Panc1 (cell line): Measurements from ENCODE around the gene OR9G1.

Experiments used
- CTCF ChIP-seq: fragments of 450-650 bp; IDR thresholded peaks from 2 replicates; pipeline ENCODE4 v1.5.1; 2017; ENCODE audit warnings: mild to moderate bottlenecking
- POLR2AphosphoS5 ChIP-seq: IDR thresholded peaks from 2 replicates; pipeline ENCODE4 v1.6.1; 2012; ENCODE audit warnings: mild to moderate bottlenecking, low read depth, low read length, moderate library complexity
- REST ChIP-seq, 2 experiments: IDR thresholded peaks; 2 replicates each; pipeline ENCODE4 v1.6.1; 2011 to 2012; ENCODE audit warnings: low read depth in 2 of 2, control low read depth in 1 of 2, low read length in 1 of 2, mild to moderate bottlenecking in 1 of 2, moderate library complexity in 1 of 2; ENCODE audit not compliant: insufficient read depth in 1 of 2
- SIN3A ChIP-seq: IDR thresholded peaks from 2 replicates; pipeline ENCODE4 v1.6.1; 2012; ENCODE audit warnings: low read depth, mild to moderate bottlenecking, low read length, moderate library complexity, borderline replicate concordance; ENCODE audit not compliant: insufficient read depth

GRCh38 chr11:56663386-56663785, 35.5 kb upstream of the OR9G1 start, which contains the start of gene OR5AR1:
- TF ChIP-seq CTCF, result no peak
- TF ChIP-seq SIN3A, result no peak
- TF ChIP-seq POLR2AphosphoS5, result no peak
- TF ChIP-seq REST (IDR thresholded peaks at IDR 0.05; ENCODE audit: insufficient read depth in 1 of 2, low read depth in 2 of 2, low read length in 1 of 2), result no peak
